SU-DHL-6 (cell line): ENCODE measurements around the gene DENND2A.

Experiments used
- H2AFZ ChIP-seq: fragments of 200-600 bp; sonication (generic); 2 replicates; pipeline ENCODE4 v1.6.1; 2014; ENCODE audit warnings: low read depth, mild to moderate bottlenecking, moderate library complexity, mixed read lengths, antibody characterized with exemption, low read length; ENCODE audit not compliant: severe bottlenecking
- H3F3A ChIP-seq: fragments of 200-600 bp; shearing (Covaris generic); 2 replicates; pipeline ENCODE4 v1.6.0; 2016; ENCODE audit warnings: antibody characterized with exemption, mild to moderate bottlenecking; ENCODE audit not compliant: insufficient read depth
- H3K27ac ChIP-seq: fragments of 200-600 bp; sonication (generic); 2 replicates; pipeline ENCODE4 v1.5.1; 2016; ENCODE audit warnings: low read depth, mild to moderate bottlenecking, low read length, moderate library complexity, mixed read lengths
- H3K27me3 ChIP-seq: fragments of 200-600 bp; sonication (generic), shearing (Covaris generic); 2 replicates; pipeline ENCODE4 v1.6.0; 2014; ENCODE audit warnings: mild to moderate bottlenecking, low read length
- H3K36me3 ChIP-seq: fragments of 200-600 bp; sonication (generic); 2 replicates; pipeline ENCODE4 v1.6.1; 2014; ENCODE audit warnings: mild to moderate bottlenecking, low read length, mixed read lengths
- H3K4me2 ChIP-seq: fragments of 300-600, 200-600 bp; shearing (Covaris generic), sonication (generic); 2 replicates; pipeline ENCODE4 v1.6.0; 2014; ENCODE audit warnings: low read length, low read depth, mild to moderate bottlenecking; ENCODE audit not compliant: poor library complexity, severe bottlenecking
- H3K4me3 ChIP-seq: fragments of 200-600 bp; sonication (generic); 2 replicates; pipeline ENCODE4 v1.5.1; 2014; ENCODE audit warnings: antibody characterized with exemption, low read length, mild to moderate bottlenecking, mixed read lengths; ENCODE audit not compliant: insufficient read depth, poor library complexity, severe bottlenecking
- H3K79me2 ChIP-seq: fragments of 200-600 bp; sonication (generic); 2 replicates; pipeline ENCODE4 v1.6.1; 2014; ENCODE audit warnings: mild to moderate bottlenecking, low read length, moderate library complexity; ENCODE audit not compliant: insufficient read depth
- H3K9ac ChIP-seq: fragments of 200-600 bp; sonication (generic); 2 replicates; pipeline ENCODE4 v1.7.0; 2014; ENCODE audit warnings: mild to moderate bottlenecking, low read length
- H3K9me2 ChIP-seq: fragments of 200-600 bp; sonication (generic); replicated peaks from 2 replicates; pipeline ENCODE4 v1.6.1; 2014; ENCODE audit warnings: low read length; ENCODE audit not compliant: insufficient read depth
- H3K9me3 ChIP-seq: fragments of 200-600 bp; sonication (generic); 2 replicates; pipeline ENCODE4 v1.6.1; 2014; ENCODE audit warnings: low read length, mixed read lengths; ENCODE audit not compliant: insufficient read depth
- H4K20me1 ChIP-seq: fragments of 200-600 bp; sonication (generic); 2 replicates; pipeline ENCODE4 v1.6.1; 2014; ENCODE audit warnings: low read depth, mild to moderate bottlenecking, antibody characterized with exemption, low read length, moderate library complexity, mixed read lengths
- EZH2phosphoT487 ChIP-seq: fragments of 200-600 bp; sonication (generic), shearing (Covaris generic); conservative IDR thresholded peaks from 2 replicates; pipeline ENCODE4 v1.6.1; 2018; ENCODE audit warnings: mild to moderate bottlenecking, antibody characterized with exemption, low read length, moderate library complexity, mixed read lengths
- TF ChIP-seq, protein P1 (sequence below): fragments of 200-600 bp; sonication (generic); IDR thresholded peaks from one replicate; pipeline ENCODE4 v1.5.1; 2017; ENCODE audit warnings: antibody characterized with exemption, mild to moderate bottlenecking, low read length, moderate library complexity; ENCODE audit not compliant: insufficient read depth, poor library complexity, severe bottlenecking

Gene DENND2A

DNA sequence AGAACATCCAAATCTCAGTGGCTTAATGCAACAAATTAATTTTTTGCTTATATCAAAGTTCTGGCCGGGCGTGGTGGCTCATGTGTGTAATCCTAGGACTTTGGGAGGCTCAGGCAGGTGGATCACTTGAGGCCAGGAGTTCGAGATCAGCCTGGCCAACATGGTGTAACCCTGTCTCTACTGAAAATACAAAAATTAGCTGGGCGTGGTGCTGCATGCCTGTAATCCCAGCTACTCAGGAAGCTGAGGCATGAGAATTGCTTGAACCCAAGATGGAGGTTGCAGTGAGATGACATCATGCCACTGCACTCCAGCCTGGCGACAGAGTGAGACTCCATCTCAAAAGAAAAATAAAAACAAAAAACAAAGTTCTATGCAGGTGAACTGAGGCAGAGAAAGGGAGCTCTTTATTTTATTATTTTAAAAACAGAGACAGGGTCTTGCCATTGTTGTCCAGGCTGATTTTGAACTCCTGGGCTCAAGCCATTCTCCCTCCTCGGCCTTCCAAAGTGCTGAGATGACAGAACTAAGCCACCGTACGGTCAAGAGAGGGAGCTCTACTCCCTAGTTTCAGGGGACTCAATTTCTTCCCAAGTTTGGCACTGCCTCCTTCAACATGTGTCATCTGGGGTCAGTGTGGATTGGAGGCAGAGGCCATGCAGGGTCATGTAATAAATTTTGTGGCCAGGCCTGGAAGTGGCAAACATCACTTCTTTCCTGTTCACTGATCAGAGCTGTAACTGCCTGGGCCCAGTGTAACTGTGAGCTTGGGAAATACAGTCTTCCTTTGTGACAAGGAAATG lies 34.5 kb upstream of the DENND2A start:
- no peaks in the 10 kb centered on the region for H3K36me3 ChIP-seq
- H3K4me2 ChIP-seq = peak overlapping the region; percentile 86
- H3F3A ChIP-seq = peaks cover 31% of the 10 kb centered on the region
- peak overlapping the region; percentile 95 for H3K9ac ChIP-seq
- no peaks in the 10 kb centered on the region for H3K9me2 ChIP-seq
- H3K9me3 ChIP-seq = no peaks in the 10 kb centered on the region
- TF ChIP-seq EZH2phosphoT487 = no peak
- TF ChIP-seq, protein P1, sequence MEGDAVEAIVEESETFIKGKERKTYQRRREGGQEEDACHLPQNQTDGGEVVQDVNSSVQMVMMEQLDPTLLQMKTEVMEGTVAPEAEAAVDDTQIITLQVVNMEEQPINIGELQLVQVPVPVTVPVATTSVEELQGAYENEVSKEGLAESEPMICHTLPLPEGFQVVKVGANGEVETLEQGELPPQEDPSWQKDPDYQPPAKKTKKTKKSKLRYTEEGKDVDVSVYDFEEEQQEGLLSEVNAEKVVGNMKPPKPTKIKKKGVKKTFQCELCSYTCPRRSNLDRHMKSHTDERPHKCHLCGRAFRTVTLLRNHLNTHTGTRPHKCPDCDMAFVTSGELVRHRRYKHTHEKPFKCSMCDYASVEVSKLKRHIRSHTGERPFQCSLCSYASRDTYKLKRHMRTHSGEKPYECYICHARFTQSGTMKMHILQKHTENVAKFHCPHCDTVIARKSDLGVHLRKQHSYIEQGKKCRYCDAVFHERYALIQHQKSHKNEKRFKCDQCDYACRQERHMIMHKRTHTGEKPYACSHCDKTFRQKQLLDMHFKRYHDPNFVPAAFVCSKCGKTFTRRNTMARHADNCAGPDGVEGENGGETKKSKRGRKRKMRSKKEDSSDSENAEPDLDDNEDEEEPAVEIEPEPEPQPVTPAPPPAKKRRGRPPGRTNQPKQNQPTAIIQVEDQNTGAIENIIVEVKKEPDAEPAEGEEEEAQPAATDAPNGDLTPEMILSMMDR = peak; percentile 41
- H3K27ac ChIP-seq = peak overlapping the region; percentile 94
- H3K79me2 ChIP-seq = peaks cover 9% of the 10 kb centered on the region; the same call in 1 of the 2 replicates
- H3K27me3 ChIP-seq = no peaks in the 10 kb centered on the region
- H2AFZ ChIP-seq = peak overlapping the region; percentile 6
- H4K20me1 ChIP-seq = no peaks in the 10 kb centered on the region
- peak overlapping the region; percentile 64 for H3K4me3 ChIP-seq

DNA sequence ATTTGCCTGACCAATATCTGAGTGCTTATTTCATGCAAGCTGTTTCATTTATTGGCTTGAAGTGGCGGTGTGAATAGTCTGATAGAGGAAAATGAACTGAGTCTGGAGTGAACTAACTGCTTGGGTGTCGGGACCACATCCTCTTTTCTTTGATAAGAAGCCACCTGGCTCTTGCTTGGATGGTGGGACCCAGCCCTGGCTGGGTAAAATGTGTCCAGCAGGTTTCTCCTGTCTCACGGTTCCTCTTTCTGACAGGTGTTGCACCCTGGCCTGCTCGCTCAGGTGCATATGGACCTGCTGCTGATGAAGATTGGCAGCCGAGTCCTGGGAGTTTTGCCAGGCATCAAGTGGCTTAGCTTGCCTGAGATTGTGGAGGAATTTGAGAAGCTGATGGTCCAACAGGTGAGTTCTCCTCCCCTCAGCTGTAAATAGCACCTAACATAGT lies 33.8 kb upstream of the DENND2A start:
- Histone ChIP-seq H3K4me3 (peak overlapping the region; percentile 64), H3K79me2 (peaks cover 9% of the 10 kb centered on the region; the same call in 1 of the 2 replicates), H4K20me1 (no peaks in the 10 kb centered on the region), H3K36me3 (no peaks in the 10 kb centered on the region), H3K9me2 (no peaks in the 10 kb centered on the region), H3K9ac (peak overlapping the region; percentile 95), H3K4me2 (peak overlapping the region; percentile 86), H3K9me3 (no peaks in the 10 kb centered on the region), H3K27ac (peak overlapping the region; percentile 94), H3K27me3 (no peaks in the 10 kb centered on the region), H3F3A (peaks cover 31% of the 10 kb centered on the region), H2AFZ (no peak overlapping the region)
- TF ChIP-seq EZH2phosphoT487 = no peak
- TF ChIP-seq, protein P1 = no peak

DNA sequence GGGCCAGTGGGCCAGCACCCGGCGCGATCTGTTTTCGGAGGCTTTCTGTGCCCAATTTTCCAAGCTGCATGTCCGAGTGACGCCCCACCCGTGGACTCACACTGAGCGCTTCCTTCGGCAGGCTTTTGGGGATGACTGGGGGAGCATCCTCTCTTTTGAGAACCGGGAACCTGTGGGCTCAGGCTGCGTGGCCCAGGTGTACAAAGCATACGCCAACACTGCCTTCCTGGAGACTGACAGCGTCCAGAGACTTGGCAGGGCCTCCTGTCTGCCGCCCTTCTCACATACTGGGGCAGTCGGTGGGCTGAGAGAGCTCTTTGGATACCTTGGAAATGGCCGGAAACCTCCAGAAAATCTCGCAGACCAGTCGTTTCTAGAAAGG lies 33.2 kb upstream of the DENND2A start:
- Histone ChIP-seq H3K9me3 (no peaks in the 10 kb centered on the region), H2AFZ (peak overlapping the region; percentile 45), H3K27me3 (no peaks in the 10 kb centered on the region), H3K79me2 (peaks cover 5% of the 10 kb centered on the region; the same call in 1 of the 2 replicates), H3K36me3 (no peaks in the 10 kb centered on the region), H3K4me2 (peak overlapping the region; percentile 86), H3F3A (peaks cover 31% of the 10 kb centered on the region), H4K20me1 (no peaks in the 10 kb centered on the region), H3K9ac (peak overlapping the region; percentile 95), H3K4me3 (peak overlapping the region; percentile 64), H3K27ac (peak overlapping the region; percentile 94), H3K9me2 (no peaks in the 10 kb centered on the region)
- TF ChIP-seq, protein P1 = no peak
- TF ChIP-seq EZH2phosphoT487 = no peak
